ENCODE measurements around the gene YBEY. TPM values are rescaled to one million over a fixed set of nuclear protein-coding genes. Genes with fewer than 3 reads are reported as not detected.
A peak's percentile ranks its signal among the peaks of the same experiment; 100 is the strongest.

YBEY gene
- total and polyA plus RNA-seq, 5 donors: 10.2 to 18.5 (median 16.0) TPM

- Histone ChIP-seq H3K9me3 (ENCODE audit: control insufficient read depth, low read length) (no peaks in the 10 kb centered on the region), H3K4me3 (ENCODE audit: low read length) (no peak overlapping the region), H3K27me3 (ENCODE audit: control insufficient read depth, insufficient read depth) (no peaks in the 10 kb centered on the region), H3K4me1 (ENCODE audit: control insufficient read depth, insufficient read depth, low read length) (no peaks in the 10 kb centered on the region), H3K27ac (ENCODE audit: low read length) (no peak overlapping the region)
- intact Hi-C loops (cut with DNase I): no loop called here
- no peak for ATAC-seq
- no peak for DNase-seq
- whole genome bisulfite sequencing: 89% methylated on average over 12 of the region's 12 CpGs
Observed at GRCh38 chr21:46334351-46335140, 48.4 kb downstream of the YBEY start.

DNA sequence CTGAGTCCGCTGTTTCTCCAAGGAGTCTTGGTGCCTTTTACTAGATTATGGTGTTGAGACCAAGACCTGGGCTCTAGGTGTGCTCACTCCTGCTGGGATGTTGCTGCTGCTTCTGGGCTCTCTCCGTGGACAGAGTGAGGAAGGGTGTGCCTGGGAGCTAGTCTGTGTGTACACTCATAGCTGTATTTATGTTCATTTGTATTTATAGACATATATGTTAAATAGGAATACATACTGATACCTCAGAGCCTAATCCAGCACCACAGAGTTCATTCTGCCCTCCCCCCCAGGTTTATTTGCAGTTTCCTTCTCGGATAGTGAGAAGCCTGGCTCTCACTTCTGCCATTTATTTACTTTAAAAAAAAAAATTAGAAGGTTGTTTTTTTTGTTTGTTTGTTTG, 50.5 kb downstream of the YBEY start:
- intact Hi-C loops (cut with DNase I): no loop called here
- no peak overlapping the region for H3K27ac ChIP-seq (ENCODE audit: low read length)
- WGBS: 95% methylated on average over 3 of the region's 3 CpGs

DNA sequence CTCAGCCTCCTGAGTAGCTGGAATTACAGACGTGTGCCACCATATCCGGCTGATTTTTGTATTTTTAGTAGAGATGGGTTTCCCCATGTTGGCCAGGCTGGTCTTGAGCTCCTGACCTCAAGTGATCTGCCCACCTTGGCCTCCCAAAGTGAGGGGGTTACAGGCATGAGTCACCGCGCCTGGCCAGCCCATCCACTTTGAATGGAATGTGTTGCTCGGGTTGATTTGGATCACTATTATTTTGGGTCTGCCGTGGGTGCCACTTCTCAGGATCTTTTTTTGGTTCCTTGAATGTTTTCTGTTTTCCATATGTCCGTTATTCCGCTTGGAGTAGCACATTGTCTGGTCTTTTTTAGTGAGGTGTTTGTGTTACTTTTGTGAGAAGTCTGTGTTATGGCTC, 54.9 kb downstream of the YBEY start:
- 88% methylated on average over 8 of the region's 8 CpGs for WGBS
- Histone ChIP-seq H3K4me1 (ENCODE audit: control insufficient read depth, insufficient read depth, low read length) (no peaks in the 10 kb centered on the region), H3K27me3 (ENCODE audit: control insufficient read depth, insufficient read depth) (no peaks in the 10 kb centered on the region), H3K9me3 (ENCODE audit: control insufficient read depth, low read length) (no peaks in the 10 kb centered on the region), H3K4me3 (ENCODE audit: low read length) (no peak overlapping the region), H3K27ac (ENCODE audit: low read length) (no peak overlapping the region)
- no peak for ATAC-seq
- intact Hi-C loops (cut with DNase I): no loop called here
- no peak for DNase-seq

More for the DNA sequence above, 50.5 kb downstream of the YBEY start:
- H3K4me1 ChIP-seq (ENCODE audit: control insufficient read depth, insufficient read depth, low read length): no peaks in the 10 kb centered on the region
- DNase-seq (no peak), ATAC-seq (no peak)
- H3K27me3 ChIP-seq (ENCODE audit: control insufficient read depth, insufficient read depth): no peaks in the 10 kb centered on the region
- H3K4me3 ChIP-seq (ENCODE audit: low read length): no peak overlapping the region
- H3K9me3 ChIP-seq (ENCODE audit: control insufficient read depth, low read length): no peaks in the 10 kb centered on the region

- no peak overlapping the region for H3K4me3 ChIP-seq (ENCODE audit: low read length)
- no peaks in the 10 kb centered on the region for H3K9me3 ChIP-seq (ENCODE audit: control insufficient read depth, low read length)
- 95% methylated on average over 20 of the region's 20 CpGs for WGBS
- no peak overlapping the region for H3K27ac ChIP-seq (ENCODE audit: low read length)
- H3K27me3 ChIP-seq (ENCODE audit: control insufficient read depth, insufficient read depth): no peaks in the 10 kb centered on the region
- DNase-seq (no peak), ATAC-seq (no peak)
- no peaks in the 10 kb centered on the region for H3K4me1 ChIP-seq (ENCODE audit: control insufficient read depth, insufficient read depth, low read length)
- intact Hi-C loops (cut with DNase I): no loop called here
Observed at GRCh38 chr21:46344219-46344915, 58.2 kb downstream of the YBEY start.

DNA sequence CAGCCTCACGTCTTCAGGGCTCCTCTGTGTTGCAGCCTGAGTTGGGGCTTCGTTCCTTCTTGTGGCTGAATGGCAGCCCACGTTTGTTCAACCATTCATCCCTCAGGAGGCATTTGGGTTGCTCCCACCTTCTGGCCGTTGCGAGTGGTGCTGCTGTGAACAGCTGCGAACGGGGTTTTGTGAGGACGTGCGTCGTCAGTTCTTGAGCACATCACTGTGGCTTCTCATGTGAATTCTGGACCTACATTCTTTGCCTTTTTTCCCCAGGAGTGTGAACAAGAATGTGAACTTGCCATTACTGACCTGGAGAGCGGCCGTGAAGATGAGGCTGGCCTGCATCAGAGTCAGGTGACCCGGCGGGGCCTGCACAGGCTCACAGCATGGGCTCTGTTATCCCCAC, 59.7 kb downstream of the YBEY start:
- Histone ChIP-seq H3K4me1 (ENCODE audit: control insufficient read depth, insufficient read depth, low read length) (no peaks in the 10 kb centered on the region), H3K27me3 (ENCODE audit: control insufficient read depth, insufficient read depth) (no peaks in the 10 kb centered on the region), H3K27ac (ENCODE audit: low read length) (no peak overlapping the region), H3K4me3 (ENCODE audit: low read length) (no peak overlapping the region), H3K9me3 (ENCODE audit: control insufficient read depth, low read length) (no peaks in the 10 kb centered on the region)
- ATAC-seq (no peak), DNase-seq (no peak)
- 91% methylated on average over 14 of the region's 14 CpGs for WGBS
- intact Hi-C loops (cut with DNase I): no loop called here

GRCh38 chr21:46346296-46347202, 60.4 kb downstream of the YBEY start:
- H3K4me1 ChIP-seq (ENCODE audit: control insufficient read depth, insufficient read depth, low read length): no peaks in the 10 kb centered on the region
- no peak overlapping the region for H3K4me3 ChIP-seq (ENCODE audit: low read length)
- intact Hi-C loops (cut with DNase I): no loop called here
- no peak overlapping the region for H3K27ac ChIP-seq (ENCODE audit: low read length)
- 95% methylated on average over 34 of the region's 34 CpGs for WGBS
- H3K27me3 ChIP-seq (ENCODE audit: control insufficient read depth, insufficient read depth): no peaks in the 10 kb centered on the region
- ATAC-seq (peak in 1 of 2 donors; percentile 20), DNase-seq (no peak)
- no peaks in the 10 kb centered on the region for H3K9me3 ChIP-seq (ENCODE audit: control insufficient read depth, low read length)

- H3K4me3 ChIP-seq (ENCODE audit: low read length): no peak overlapping the region
- intact Hi-C loops (cut with DNase I): no loop called here
- WGBS: 64% methylated on average over 10 of the region's 10 CpGs
- H3K4me1 ChIP-seq (ENCODE audit: control insufficient read depth, insufficient read depth, low read length): no peaks in the 10 kb centered on the region
- H3K27ac ChIP-seq (ENCODE audit: low read length): no peak overlapping the region
- H3K9me3 ChIP-seq (ENCODE audit: control insufficient read depth, low read length): no peaks in the 10 kb centered on the region
- no peak for DNase-seq
- peak; percentile 4 to 15 for ATAC-seq
- no peaks in the 10 kb centered on the region for H3K27me3 ChIP-seq (ENCODE audit: control insufficient read depth, insufficient read depth)
Observed at GRCh38 chr21:46347203-46347550, 61.0 kb downstream of the YBEY start.

Other genes with a start within 250 kb of the YBEY start
- 100 to 1,000 TPM; 198 to 323 (median 274) TPM for gene COL6A2, start 188.2 kb upstream of the YBEY start, total RNA-seq
- 210 TPM for gene COL6A2, start 188.2 kb upstream of the YBEY start, polyA plus RNA-seq
- 1 to 10 TPM; 1.6 to 3.5 (median 2.0) TPM for gene FTCD, start 130.8 kb upstream of the YBEY start, total RNA-seq
- gene FTCD, start 130.8 kb upstream of the YBEY start, polyA plus RNA-seq: 1.00 TPM
- 10 to 100 TPM in 3 of 4 donors, 1 to 10 TPM in 1; 8.8 to 12.0 (median 11.6) TPM for gene SPATC1L, start 101.9 kb upstream of the YBEY start, total RNA-seq
- gene SPATC1L, start 101.9 kb upstream of the YBEY start, polyA plus RNA-seq: 10.3 TPM
- 10 to 100 TPM; 55.0 to 91.9 (median 79.7) TPM for gene LSS, start 57.6 kb upstream of the YBEY start, total RNA-seq
- 34.1 TPM for gene LSS, start 57.6 kb upstream of the YBEY start, polyA plus RNA-seq
- 10 to 100 TPM; 59.4 to 62.1 (median 60.6) TPM for gene MCM3AP, start 731 bp upstream of the YBEY start, total RNA-seq
- 26.0 TPM for gene MCM3AP, start 731 bp upstream of the YBEY start, polyA plus RNA-seq
- 1 to 10 TPM in 3 of 4 donors, under 1 TPM in 1; 0.84 to 2.1 (median 1.7) TPM for gene C21orf58, start 37.5 kb downstream of the YBEY start, total RNA-seq
- 1.4 TPM for gene C21orf58, start 37.5 kb downstream of the YBEY start, polyA plus RNA-seq
- gene PCNT, start 37.8 kb downstream of the YBEY start, total RNA-seq: 10 to 100 TPM; 25.3 to 29.6 (median 27.9) TPM
- 20.8 TPM for gene PCNT, start 37.8 kb downstream of the YBEY start, polyA plus RNA-seq
- gene DIP2A, start 172.5 kb downstream of the YBEY start, total RNA-seq: 10 to 100 TPM; 36.0 to 40.6 (median 37.4) TPM
- gene DIP2A, start 172.5 kb downstream of the YBEY start, polyA plus RNA-seq: 28.6 TPM

Data from right cardiac atrium (tissue), 5 donors.